NT2/D1 (cell line): ENCODE results near the gene HBG1.

Experiments used
- SUZ12 ChIP-seq: IDR thresholded peaks from 2 replicates; pipeline ENCODE4 v1.6.1; 2011; ENCODE audit not compliant: insufficient read length, insufficient read depth; ENCODE audit errors: extremely low read depth
- YY1 ChIP-seq: IDR thresholded peaks from 2 replicates; pipeline ENCODE4 v1.6.1; 2011; ENCODE audit not compliant: insufficient read length, insufficient read depth

- TF ChIP-seq YY1, result no peak
- no peak for TF ChIP-seq SUZ12
Measured at GRCh38 chr11:5224538-5225479, 24.8 kb downstream of the HBG1 start.
